H1 (cell line): ENCODE measurements around the gene TBC1D30. TPM values are rescaled to one million over a fixed set of nuclear protein-coding genes. Genes with fewer than 3 reads are reported as not detected.

Experiments
- RBBP5 ChIP-seq: IDR thresholded peaks from 2 replicates; pipeline ENCODE4 v1.7.1; 2012; ENCODE audit warnings: low read depth, mild to moderate bottlenecking, inconsistent platforms, low read length, moderate library complexity, borderline replicate concordance
- polyA plus RNA-seq, 7 experiments: library from polyadenylated mRNA; depleted of rRNA in 3 of 7; stranded (reverse) in 5 of 7; unstranded in 2 of 7; fragments of >200 nt in 5 of 7; fragments of 200-250 nt in 2 of 7; gene quantifications; 1 replicate in 5 of 7; 2 replicates in 1 of 7; 4 replicates in 1 of 7; pipeline versions ENCODE4 v1.2.1 to v1.2.3, GENCODE V29; 2011 to 2013; ENCODE audit warnings: missing spikeins in 2 of 7, mixed read lengths in 2 of 7
- total RNA-seq: library from RNA; stranded (reverse); fragmentation: NEBNext Ultra II Directional; extraction: Animal tissue kit (Norgen Biotek cat#: 25700); gene quantifications from 2 replicates; pipeline ENCODE4 v1.2.1, GENCODE V29; 2021

Gene TBC1D30
- total and polyA plus RNA-seq, 2 of the 8 experiments (the other 6 are each of a cell fraction or from before 2014, with no cell fraction given): 2.8 to 5.5 TPM

DNA sequence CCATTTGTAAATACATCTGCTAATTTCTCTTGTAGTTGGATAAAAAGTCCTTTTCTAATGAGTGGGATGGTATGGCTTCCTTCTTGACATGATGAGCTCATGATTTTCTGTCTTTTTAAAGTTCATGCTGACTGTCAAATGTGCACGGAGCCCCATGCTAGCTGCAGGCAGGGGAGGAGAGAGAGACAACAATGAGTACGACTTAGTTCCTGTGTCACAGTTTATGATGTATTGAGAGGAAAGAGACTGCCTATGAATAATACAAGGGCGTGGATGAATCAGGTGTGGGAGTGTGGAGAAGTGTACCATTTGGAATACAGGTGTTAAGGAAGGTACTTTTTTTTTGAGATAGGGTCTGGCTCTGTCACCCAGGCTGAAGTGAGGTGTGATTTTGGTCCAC is 10.7 kb upstream of the TBC1D30 start (continued):
- TF ChIP-seq RBBP5: no peak
